DOHH2 (cell line): ENCODE data around the gene DHRS12.
"Not testable (repeated sequence)": the region's sequence is repeated elsewhere in the genome, so short reads cannot be mapped to it uniquely, and the experiment has no call there.

Experiments used
- H3F3A ChIP-seq: fragments of 200-600 bp; sonication (generic), shearing (Covaris generic); 2 replicates; pipeline ENCODE4 v1.6.0; 2016; ENCODE audit warnings: antibody characterized with exemption, mild to moderate bottlenecking; ENCODE audit not compliant: control insufficient read depth, insufficient read depth
- H3K27ac ChIP-seq: fragments of 200-600 bp; sonication (generic); 2 replicates; pipeline ENCODE4 v1.5.1; 2014; ENCODE audit warnings: low read depth, mild to moderate bottlenecking, low read length, moderate library complexity
- H3K27me3 ChIP-seq: fragments of 200-600 bp; sonication (generic); 2 replicates; pipeline ENCODE4 v1.6.1; 2014; ENCODE audit warnings: mild to moderate bottlenecking, low read length, mixed read lengths; ENCODE audit not compliant: control insufficient read depth
- H3K36me3 ChIP-seq: fragments of 200-600 bp; sonication (generic); 2 replicates; pipeline ENCODE4 v1.6.1; 2014; ENCODE audit warnings: mild to moderate bottlenecking, low read length, moderate library complexity, mixed read lengths; ENCODE audit not compliant: control insufficient read depth
- H3K4me1 ChIP-seq: fragments of 200-600 bp; sonication (generic); 2 replicates; pipeline ENCODE4 v1.6.1; 2014; ENCODE audit warnings: mild to moderate bottlenecking, low read length, mixed read lengths; ENCODE audit not compliant: control insufficient read depth
- H3K4me2 ChIP-seq: fragments of 200-600 bp; sonication (generic); 2 replicates; pipeline ENCODE4 v1.6.0; 2014; ENCODE audit warnings: mild to moderate bottlenecking, low read length, moderate library complexity
- H3K4me3 ChIP-seq: fragments of 200-600 bp; sonication (generic); 2 replicates; pipeline ENCODE4 v1.5.1; 2014; ENCODE audit warnings: mild to moderate bottlenecking, low read length, mixed read lengths
- H3K79me2 ChIP-seq: fragments of 200-600 bp; sonication (generic); 2 replicates; pipeline ENCODE4 v1.6.1; 2014; ENCODE audit warnings: mild to moderate bottlenecking, low read length, mixed read lengths; ENCODE audit not compliant: control insufficient read depth
- H3K9me2 ChIP-seq: fragments of 200-600 bp; sonication (generic); replicated peaks from 2 replicates; pipeline ENCODE4 v1.6.1; 2014; ENCODE audit warnings: mild to moderate bottlenecking, low read length, mixed read lengths; ENCODE audit not compliant: control insufficient read depth
- H3K9me3 ChIP-seq: fragments of 200-600 bp; sonication (generic); 2 replicates; pipeline ENCODE4 v1.6.1; 2014; ENCODE audit warnings: antibody characterized with exemption, low read length, mixed read lengths; ENCODE audit not compliant: control insufficient read depth, insufficient read depth
- H4K20me1 ChIP-seq: fragments of 200-600 bp; sonication (generic); 2 replicates; pipeline ENCODE4 v1.6.0; 2014; ENCODE audit warnings: low read depth, mild to moderate bottlenecking, antibody characterized with exemption, low read length, moderate library complexity; ENCODE audit not compliant: control insufficient read depth, insufficient read depth
- CTCF ChIP-seq: fragments of 200-600 bp; sonication (generic); IDR thresholded peaks from one replicate; pipeline ENCODE4 v1.5.1; 2014; ENCODE audit warnings: antibody characterized with exemption, mild to moderate bottlenecking, low read depth, low read length; ENCODE audit not compliant: poor library complexity, severe bottlenecking
- EZH2phosphoT487 ChIP-seq: fragments of 200-600 bp; sonication (generic); IDR thresholded peaks from 2 replicates; pipeline ENCODE4 v1.6.1; 2017; ENCODE audit warnings: borderline replicate concordance, mild to moderate bottlenecking, antibody characterized with exemption, low read length, moderate library complexity, mixed read lengths

The DHRS12 gene

GRCh38 chr13:51825165-51825592 is 21.2 kb upstream of the DHRS12 start:
- Histone ChIP-seq H3K79me2 (no peaks in the 10 kb centered on the region), H3K4me3 (peak overlapping the region; percentile 68), H4K20me1 (no peaks in the 10 kb centered on the region), H3K4me1 (peaks cover 100% of the 10 kb centered on the region), H3K9me2 (no peaks in the 10 kb centered on the region), H3F3A (peaks cover 38% of the 10 kb centered on the region), H3K36me3 (no peaks in the 10 kb centered on the region), H3K4me2 (peak overlapping the region; percentile 87), H3K9me3 (no peaks in the 10 kb centered on the region), H3K27me3 (no peaks in the 10 kb centered on the region), H3K27ac (peak overlapping the region; percentile 95)
- TF ChIP-seq EZH2phosphoT487 (no peak), CTCF (no peak)

- peaks cover 33% of the 10 kb centered on the region for H3F3A ChIP-seq
- peak overlapping the region; percentile 95 for H3K27ac ChIP-seq
- H3K4me1 ChIP-seq, result peaks cover 100% of the 10 kb centered on the region
- H3K4me2 ChIP-seq, result peak overlapping the region; percentile 87
- not testable (repeated sequence) for H3K9me3 ChIP-seq, H3K36me3 ChIP-seq, H3K9me2 ChIP-seq, H4K20me1 ChIP-seq, H3K79me2 ChIP-seq, H3K27me3 ChIP-seq
- peak overlapping the region; percentile 68 for H3K4me3 ChIP-seq
Measured at GRCh38 chr13:51824712-51825111, 20.7 kb upstream of the DHRS12 start.

GRCh38 chr13:51823863-51824262 is 19.9 kb upstream of the DHRS12 start:
- Histone ChIP-seq H3K4me3 (no peak overlapping the region), H3K4me2 (no peak overlapping the region), H4K20me1 (no peaks in the 10 kb centered on the region), H3K36me3 (no peaks in the 10 kb centered on the region), H3K4me1 (peaks cover 100% of the 10 kb centered on the region), H3K9me2 (no peaks in the 10 kb centered on the region), H3K27ac (no peak overlapping the region), H3K27me3 (no peaks in the 10 kb centered on the region), H3K9me3 (no peaks in the 10 kb centered on the region), H3K79me2 (no peaks in the 10 kb centered on the region), H3F3A (peaks cover 25% of the 10 kb centered on the region)
- TF ChIP-seq EZH2phosphoT487, result no peak
- no peak for TF ChIP-seq CTCF

DNA sequence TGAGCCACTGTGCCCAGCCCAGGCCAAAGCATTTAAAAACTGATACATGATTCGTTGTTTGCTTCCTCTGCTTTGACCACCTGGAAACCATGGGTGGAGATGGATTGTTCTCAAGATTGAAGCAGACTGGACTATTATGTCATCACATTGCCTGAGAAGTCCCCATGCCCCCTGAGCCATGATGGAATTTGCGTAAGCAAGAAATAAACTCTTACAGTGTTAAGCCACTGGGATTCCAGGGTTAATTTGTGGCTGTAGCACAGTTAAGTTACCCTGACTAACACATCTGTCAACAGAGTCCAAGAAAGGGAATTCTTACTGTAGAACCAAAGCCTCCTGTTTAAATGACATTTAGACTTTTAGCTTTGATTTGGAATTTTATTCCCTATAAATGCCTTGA is 19.4 kb upstream of the DHRS12 start:
- peaks cover 96% of the 10 kb centered on the region for H3K4me1 ChIP-seq
- no peak overlapping the region for H3K27ac ChIP-seq
- no peaks in the 10 kb centered on the region for H3K9me3 ChIP-seq
- no peaks in the 10 kb centered on the region for H3K27me3 ChIP-seq
- no peak overlapping the region for H3K4me3 ChIP-seq
- TF ChIP-seq EZH2phosphoT487, result no peak
- no peak for TF ChIP-seq CTCF
- H3K36me3 ChIP-seq, result no peaks in the 10 kb centered on the region
- H3K9me2 ChIP-seq, result no peaks in the 10 kb centered on the region
- H3K79me2 ChIP-seq, result no peaks in the 10 kb centered on the region
- H3K4me2 ChIP-seq, result no peak overlapping the region
- H4K20me1 ChIP-seq, result no peaks in the 10 kb centered on the region
- H3F3A ChIP-seq, result peaks cover 20% of the 10 kb centered on the region
